MCF 10A (cell line): ENCODE measurements around the gene MOGAT3. TPM values are rescaled to one million over a fixed set of nuclear protein-coding genes. Genes with fewer than 3 reads are reported as not detected.
A peak's percentile ranks its signal among the peaks of the same experiment; 100 is the strongest.

Source experiments
- BruUV-seq: library from RNA; stranded (reverse); fragments of 400-500 nt; replicated peaks from 2 replicates; lab custom pipeline; 2021; lab: Mats Ljungman, UMichigan
- CTCF ChIA-PET: fragments of 300-600 bp; sonication (Branson Sonifier 250); formaldehyde crosslinking; extraction: SDS; loops from one replicate; lab custom pipeline; 2021; ENCODE audit warnings: antibody characterized with exemption, inconsistent platforms; lab: Yijun Ruan, JAX
- POLR2A ChIA-PET: fragments of 300-600, 350-650 bp; sonication (Branson Sonifier 250); formaldehyde crosslinking; extraction: SDS; loops from one replicate; lab custom pipeline; 2020; ENCODE audit warnings: antibody characterized with exemption, inconsistent platforms; lab: Yijun Ruan, JAX
- DNase-seq: peaks from one replicate; pipeline ENCODE4 v3.0.0-alpha.2; 2018; ENCODE audit not compliant: unreplicated experiment
- H3K27ac Mint-ChIP-seq: one replicate; pipeline ENCODE4 v1.8.0; 2022; ENCODE audit warnings: mild to moderate bottlenecking, low read depth, mixed read lengths; ENCODE audit not compliant: unreplicated experiment
- H3K27me3 Mint-ChIP-seq: one replicate; pipeline ENCODE4 v1.8.0; 2022; ENCODE audit warnings: mixed read lengths; ENCODE audit not compliant: insufficient read depth, unreplicated experiment
- H3K36me3 Mint-ChIP-seq: one replicate; pipeline ENCODE4 v1.8.0; 2022; ENCODE audit warnings: mild to moderate bottlenecking, moderate library complexity, mixed read lengths; ENCODE audit not compliant: insufficient read depth, unreplicated experiment
- H3K4me1 Mint-ChIP-seq: one replicate; pipeline ENCODE4 v1.8.0; 2022; ENCODE audit warnings: mixed read lengths; ENCODE audit not compliant: insufficient read depth, unreplicated experiment
- H3K4me3 Mint-ChIP-seq: one replicate; pipeline ENCODE4 v1.8.0; 2022; ENCODE audit warnings: mild to moderate bottlenecking, moderate library complexity, mixed read lengths; ENCODE audit not compliant: unreplicated experiment
- H3K9me3 Mint-ChIP-seq: one replicate; pipeline ENCODE4 v1.8.0; 2022; ENCODE audit warnings: mixed read lengths; ENCODE audit not compliant: unreplicated experiment
- CTCF ChIP-seq: fragments of 200-600 bp; IDR thresholded peaks from one replicate; pipeline ENCODE4 v1.8.0; 2022; ENCODE audit warnings: antibody characterized with exemption, mild to moderate bottlenecking; ENCODE audit not compliant: unreplicated experiment
- intact Hi-C: fragments of 100-400 bp; cut with micrococcal nuclease; formaldehyde crosslinking; loops from 2 replicates; pipeline ENCODE4 v1.14.1; 2022
- total RNA-seq: library from RNA; stranded (reverse); gene quantifications from 2 replicates; pipeline ENCODE4 v1.2.3, GENCODE V29; 2022

MOGAT3 gene
- total RNA-seq, 1 experiment from 2014 or later, result not detected

- peaks cover 20% of the 10 kb centered on the region for H3K4me1 Mint-ChIP-seq
- H3K9me3 Mint-ChIP-seq, result no peaks in the 10 kb centered on the region
- CTCF ChIA-PET, result interaction anchor here (0.7 to 4.5 kb wide), 9 partner anchors 16 to 73 kb away, joined by 3 to 23 read pairs (median 4); partner anchors contain the start of gene FIS1
- no peak for TF ChIP-seq CTCF
- DNase-seq, result no peak
- peak overlapping the region; percentile 94 for H3K27ac Mint-ChIP-seq
- BruUV-seq, result no TSS peak
- H3K36me3 Mint-ChIP-seq, result peaks cover 41% of the 10 kb centered on the region
- H3K27me3 Mint-ChIP-seq, result no peaks in the 10 kb centered on the region
- peak overlapping the region; percentile 99 for H3K4me3 Mint-ChIP-seq
- POLR2A ChIA-PET, result interaction anchor here (0.6 to 3.1 kb wide), 10 partner anchors 10 to 788 kb away, joined by 3 to 78 read pairs (median 4); partner anchors contain the start of genes FIS1, VGF and ZCWPW1
- intact Hi-C loops, result no loop called here
Observed at GRCh38 chr7:101216001-101216859, 15.4 kb upstream of the MOGAT3 start.

- intact Hi-C loops, result no loop called here
- Mint-ChIP-seq H3K9me3 (no peaks in the 10 kb centered on the region), H3K27me3 (no peaks in the 10 kb centered on the region), H3K4me1 (peaks cover 12% of the 10 kb centered on the region), H3K36me3 (peaks cover 64% of the 10 kb centered on the region), H3K4me3 (no peak overlapping the region), H3K27ac (no peak overlapping the region)
- DNase-seq, result no peak
- no peak for TF ChIP-seq CTCF
- POLR2A ChIA-PET, result interaction anchor here (1.0 kb wide), 1 partner anchor 86 kb away, joined by 3 read pairs; no protein-coding TSS in a partner anchor
- no TSS peak for BruUV-seq
- CTCF ChIA-PET, result no interaction called here
Observed at GRCh38 chr7:101212014-101212413, 11.2 kb upstream of the MOGAT3 start.

- POLR2A ChIA-PET, result interaction anchor here (1.0 kb wide), 1 partner anchor 85 kb away, joined by 3 read pairs; no protein-coding TSS in a partner anchor
- H3K36me3 Mint-ChIP-seq, result peaks cover 69% of the 10 kb centered on the region
- H3K9me3 Mint-ChIP-seq, result no peaks in the 10 kb centered on the region
- intact Hi-C loops, result no loop called here
- no TSS peak for BruUV-seq
- no peak for TF ChIP-seq CTCF
- no peak overlapping the region for H3K27ac Mint-ChIP-seq
- CTCF ChIA-PET, result interaction anchor here (0.6 to 1.7 kb wide), 2 partner anchors 19 to 105 kb away, joined by 3 to 14 read pairs; no protein-coding TSS in a partner anchor
- H3K4me1 Mint-ChIP-seq, result peaks cover 11% of the 10 kb centered on the region
- no peak overlapping the region for H3K4me3 Mint-ChIP-seq
- DNase-seq, result no peak
- H3K27me3 Mint-ChIP-seq, result no peaks in the 10 kb centered on the region
Observed at GRCh38 chr7:101211501-101211900, 10.7 kb upstream of the MOGAT3 start.

- H3K36me3 Mint-ChIP-seq, result peaks cover 70% of the 10 kb centered on the region
- no peaks in the 10 kb centered on the region for H3K9me3 Mint-ChIP-seq
- ChIA-PET POLR2A (no interaction called here), CTCF (interaction anchor here (0.6 to 1.7 kb wide), 2 partner anchors 18 to 58 kb away, joined by 3 to 14 read pairs; no protein-coding TSS in a partner anchor)
- no peak for DNase-seq
- intact Hi-C loops, result no loop called here
- TF ChIP-seq CTCF, result no peak
- no peak overlapping the region for H3K27ac Mint-ChIP-seq
- H3K27me3 Mint-ChIP-seq, result no peaks in the 10 kb centered on the region
- no TSS peak for BruUV-seq
- no peak overlapping the region for H3K4me3 Mint-ChIP-seq
- H3K4me1 Mint-ChIP-seq, result peaks cover 4% of the 10 kb centered on the region
Observed at GRCh38 chr7:101210143-101210542, 9.3 kb upstream of the MOGAT3 start.
